Neural cell (in vitro differentiated cells): Measurements from ENCODE around the gene IQCH. TPM values are rescaled to one million over a fixed set of nuclear protein-coding genes. Genes with fewer than 3 reads are reported as not detected.
"Not testable (repeated sequence)": the region's sequence is repeated elsewhere in the genome, so short reads cannot be mapped to it uniquely, and the experiment has no call there.

Experiments
- H2AFZ ChIP-seq: fragments of 200-600, 300-800 bp; sonication (generic), shearing (Covaris generic); 2 replicates; pipeline ENCODE4 v1.6.0; 2014; ENCODE audit warnings: low read depth, mild to moderate bottlenecking, antibody characterized with exemption, low read length, moderate library complexity
- H3F3A ChIP-seq: fragments of 200-600 bp; shearing (Covaris generic); 2 replicates; pipeline ENCODE4 v1.6.1; 2016; ENCODE audit warnings: mild to moderate bottlenecking, moderate library complexity, mixed read lengths, antibody characterized with exemption, low read length; ENCODE audit not compliant: insufficient read depth, poor library complexity, severe bottlenecking
- H3K27ac ChIP-seq: fragments of 200-600, 300-800 bp; sonication (generic), shearing (Covaris generic); 2 replicates; pipeline ENCODE4 v1.5.1; 2014; ENCODE audit warnings: mild to moderate bottlenecking, low read length, moderate library complexity
- H3K27me3 ChIP-seq: fragments of 300-800, 200-600 bp; sonication (generic), shearing (Covaris generic); 2 replicates; pipeline ENCODE4 v1.6.0; 2014; ENCODE audit warnings: mild to moderate bottlenecking, low read depth, low read length, moderate library complexity; ENCODE audit not compliant: insufficient read depth
- H3K36me3 ChIP-seq: fragments of 300-800, 200-600 bp; sonication (generic), shearing (Covaris generic); 2 replicates; pipeline ENCODE4 v1.5.1; 2014; ENCODE audit warnings: mild to moderate bottlenecking, antibody characterized with exemption, low read length, moderate library complexity; ENCODE audit not compliant: insufficient read depth
- H3K4me2 ChIP-seq: fragments of 300-800, 200-600 bp; sonication (generic), shearing (Covaris generic); 2 replicates; pipeline ENCODE4 v1.6.0; 2014; ENCODE audit warnings: mild to moderate bottlenecking, low read length
- H3K4me3 ChIP-seq: fragments of 300-800, 200-600 bp; sonication (generic), shearing (Covaris generic); 2 replicates; pipeline ENCODE4 v1.5.1; 2014; ENCODE audit warnings: mild to moderate bottlenecking, low read length, moderate library complexity
- H3K79me2 ChIP-seq: fragments of 200-600 bp; shearing (Covaris generic); replicated peaks from 2 replicates; pipeline ENCODE4 v1.6.0; 2014; ENCODE audit warnings: mild to moderate bottlenecking, low read length, moderate library complexity; ENCODE audit not compliant: insufficient read depth
- H3K9ac ChIP-seq: fragments of 300-800, 200-600 bp; sonication (generic), shearing (Covaris generic); 2 replicates; pipeline ENCODE4 v1.6.1; 2016; ENCODE audit warnings: mild to moderate bottlenecking, low read length, mixed read lengths
- H3K9me2 ChIP-seq: fragments of 200-600 bp; shearing (Covaris generic); 2 replicates; pipeline ENCODE4 v1.6.1; 2016; ENCODE audit warnings: mild to moderate bottlenecking, low read length, mixed read lengths; ENCODE audit not compliant: insufficient read depth
- H3K9me3 ChIP-seq: fragments of 200-600, 300-800 bp; sonication (generic), shearing (Covaris generic); 2 replicates; pipeline ENCODE4 v1.6.1; 2016; ENCODE audit warnings: mild to moderate bottlenecking, mixed run types, low read length, moderate library complexity, mixed read lengths
- H4K20me1 ChIP-seq: fragments of 200-600 bp; shearing (Covaris generic); 2 replicates; pipeline ENCODE4 v1.6.1; 2016; ENCODE audit warnings: mild to moderate bottlenecking, mixed run types; ENCODE audit not compliant: insufficient read depth
- EZH2 ChIP-seq: fragments of 200-600, 300-800 bp; shearing (Covaris generic), sonication (generic); IDR thresholded peaks from 2 replicates; pipeline ENCODE4 v1.6.1; 2014; ENCODE audit warnings: antibody characterized with exemption, low read length, borderline replicate concordance, mild to moderate bottlenecking; ENCODE audit not compliant: insufficient read depth, poor library complexity, severe bottlenecking
- POLR2AphosphoS5 ChIP-seq: IDR thresholded peaks from 2 replicates; pipeline ENCODE4 v1.6.1; 2012
- RAD21 ChIP-seq: fragments of 450-650 bp; conservative IDR thresholded peaks from 2 replicates; pipeline ENCODE4 v1.6.1; 2014; ENCODE audit warnings: antibody characterized with exemption, mild to moderate bottlenecking, moderate library complexity
- SMC3 ChIP-seq: fragments of 450-650 bp; conservative IDR thresholded peaks from 2 replicates; pipeline ENCODE4 v1.6.1; 2014; ENCODE audit warnings: antibody characterized with exemption, mild to moderate bottlenecking, moderate library complexity; ENCODE audit not compliant: poor library complexity
- TAF1 ChIP-seq: IDR thresholded peaks from 2 replicates; pipeline ENCODE4 v1.6.1; 2012; ENCODE audit warnings: low read depth
- polyA plus RNA-seq: library from polyadenylated mRNA; depleted of rRNA; stranded (reverse); fragments of >200 nt; gene quantifications from 2 replicates; pipeline ENCODE4 v1.2.3, GENCODE V29; 2014
- TF ChIP-seq, protein P1 (sequence below): fragments of 450-650 bp; IDR thresholded peaks from 2 replicates; pipeline ENCODE4 v1.5.1; 2014; ENCODE audit warnings: antibody characterized with exemption, mild to moderate bottlenecking, moderate library complexity; ENCODE audit not compliant: poor library complexity, severe bottlenecking

The IQCH gene
- polyA plus RNA-seq, 1 donor from 2014 or later, result 2.8 TPM

- no peaks in the 10 kb centered on the region for H3K36me3 ChIP-seq
- H4K20me1 ChIP-seq, result no peaks in the 10 kb centered on the region
- H2AFZ ChIP-seq, result no peak overlapping the region
- no peaks in the 10 kb centered on the region for H3K79me2 ChIP-seq
- H3K4me3 ChIP-seq, result no peak overlapping the region
- no peak overlapping the region for H3K9ac ChIP-seq
- no peaks in the 10 kb centered on the region for H3F3A ChIP-seq
- no peaks in the 10 kb centered on the region for H3K9me2 ChIP-seq
- H3K4me2 ChIP-seq, result no peak overlapping the region
- no peaks in the 10 kb centered on the region for H3K9me3 ChIP-seq
- TF ChIP-seq TAF1 (no peak), RAD21 (no peak), EZH2 (no peak)
- TF ChIP-seq, protein P1, sequence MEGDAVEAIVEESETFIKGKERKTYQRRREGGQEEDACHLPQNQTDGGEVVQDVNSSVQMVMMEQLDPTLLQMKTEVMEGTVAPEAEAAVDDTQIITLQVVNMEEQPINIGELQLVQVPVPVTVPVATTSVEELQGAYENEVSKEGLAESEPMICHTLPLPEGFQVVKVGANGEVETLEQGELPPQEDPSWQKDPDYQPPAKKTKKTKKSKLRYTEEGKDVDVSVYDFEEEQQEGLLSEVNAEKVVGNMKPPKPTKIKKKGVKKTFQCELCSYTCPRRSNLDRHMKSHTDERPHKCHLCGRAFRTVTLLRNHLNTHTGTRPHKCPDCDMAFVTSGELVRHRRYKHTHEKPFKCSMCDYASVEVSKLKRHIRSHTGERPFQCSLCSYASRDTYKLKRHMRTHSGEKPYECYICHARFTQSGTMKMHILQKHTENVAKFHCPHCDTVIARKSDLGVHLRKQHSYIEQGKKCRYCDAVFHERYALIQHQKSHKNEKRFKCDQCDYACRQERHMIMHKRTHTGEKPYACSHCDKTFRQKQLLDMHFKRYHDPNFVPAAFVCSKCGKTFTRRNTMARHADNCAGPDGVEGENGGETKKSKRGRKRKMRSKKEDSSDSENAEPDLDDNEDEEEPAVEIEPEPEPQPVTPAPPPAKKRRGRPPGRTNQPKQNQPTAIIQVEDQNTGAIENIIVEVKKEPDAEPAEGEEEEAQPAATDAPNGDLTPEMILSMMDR, result no peak
- H3K27ac ChIP-seq, result no peak overlapping the region
- H3K27me3 ChIP-seq, result no peaks in the 10 kb centered on the region
Observed at GRCh38 chr15:67422296-67422695, 167.7 kb downstream of the IQCH start.

- H2AFZ ChIP-seq, result no peak overlapping the region
Observed at GRCh38 chr15:67433495-67434099, 179.0 kb downstream of the IQCH start.

GRCh38 chr15:67436351-67437250, 182.0 kb downstream of the IQCH start:
- not testable (repeated sequence) for H3K4me2 ChIP-seq, H3K4me3 ChIP-seq, H3K27me3 ChIP-seq, H3K9me3 ChIP-seq, H2AFZ ChIP-seq, H3K9ac ChIP-seq, H3K36me3 ChIP-seq, H3K9me2 ChIP-seq, H3F3A ChIP-seq, H3K27ac ChIP-seq, H4K20me1 ChIP-seq, H3K79me2 ChIP-seq

More at GRCh38 chr15:67433495-67434099, 179.0 kb downstream of the IQCH start:
- H3K27me3 ChIP-seq, result no peaks in the 10 kb centered on the region
- no peaks in the 10 kb centered on the region for H4K20me1 ChIP-seq
- H3K79me2 ChIP-seq, result no peaks in the 10 kb centered on the region
- no peaks in the 10 kb centered on the region for H3K36me3 ChIP-seq
- H3K4me3 ChIP-seq, result no peak overlapping the region
- no peaks in the 10 kb centered on the region for H3K9me3 ChIP-seq
- no peak overlapping the region for H3K9ac ChIP-seq
- no peak overlapping the region for H3K27ac ChIP-seq
- TF ChIP-seq SMC3 (peak; percentile 21), POLR2AphosphoS5 (no peak), EZH2 (no peak)
- TF ChIP-seq, protein P1, result peak; percentile 38
- H3K4me2 ChIP-seq, result no peak overlapping the region
- no peaks in the 10 kb centered on the region for H3K9me2 ChIP-seq
- H3F3A ChIP-seq, result no peaks in the 10 kb centered on the region
